Measurements from ENCODE around the gene GRAMD4. TPM values are rescaled to one million over a fixed set of nuclear protein-coding genes. Genes with fewer than 3 reads are reported as not detected.

Gene GRAMD4
- polyA plus RNA-seq, 1 of the 3 experiments (the other 2 are of a cell fraction), result 15.5 TPM

GRCh38 chr22:46593211-46593681, 26.9 kb upstream of the GRAMD4 start (continued):
- no peak for TF ChIP-seq ZBTB33 (IDR thresholded peaks at IDR 0.05; ENCODE audit: borderline replicate concordance, low read depth)

DNA sequence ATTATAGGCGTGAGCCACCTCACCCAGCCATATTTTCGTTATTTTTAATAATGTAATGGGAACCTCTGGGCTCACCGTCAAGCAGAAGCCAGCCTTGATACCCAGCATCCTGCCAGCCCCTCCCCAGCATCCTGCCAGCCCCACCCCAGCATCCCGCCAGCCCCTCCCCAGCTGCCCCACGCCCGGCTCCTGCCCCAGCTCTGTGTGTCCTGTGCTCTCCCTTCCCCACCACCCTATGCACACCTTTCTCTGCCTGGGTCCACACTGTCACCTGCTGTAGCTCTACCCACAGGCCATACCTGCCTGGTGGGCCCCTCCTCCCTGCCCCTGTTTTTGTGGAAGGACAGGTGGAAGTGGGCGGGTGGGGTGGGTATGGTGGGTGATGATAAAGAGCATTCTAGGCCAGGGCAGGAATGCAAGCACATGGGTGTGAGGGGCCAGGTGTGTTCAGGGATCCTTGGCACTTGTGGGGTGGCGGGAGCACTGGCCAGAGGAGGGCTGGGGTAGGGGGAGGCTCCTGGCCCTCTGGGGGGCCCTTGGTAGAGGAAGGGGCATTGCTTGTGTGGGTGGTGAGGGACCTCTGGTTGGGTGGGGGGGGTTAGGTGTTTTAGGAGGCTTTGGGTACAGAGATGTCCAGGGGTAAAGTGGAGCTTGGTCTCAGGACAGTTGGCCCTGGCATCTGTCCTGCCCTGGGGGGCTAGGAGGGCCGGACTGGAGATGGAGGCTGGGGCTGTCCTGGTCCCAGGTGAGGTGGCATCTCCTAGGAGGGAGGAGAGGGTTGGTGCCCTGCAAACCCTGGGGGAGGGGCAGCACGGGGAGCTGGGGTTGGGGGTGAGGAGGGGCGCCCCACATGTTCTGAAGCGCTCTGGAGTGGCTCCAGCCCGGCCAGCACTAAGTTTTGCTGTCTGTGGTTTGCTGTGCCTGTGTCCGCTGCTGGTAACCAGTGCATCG, 25.9 kb upstream of the GRAMD4 start:
- no peaks in the 10 kb centered on the region for H3F3A ChIP-seq (replicated peaks; ENCODE audit: insufficient read depth)
- no peaks in the 10 kb centered on the region for H3K9me2 ChIP-seq
- H3K27ac ChIP-seq (ENCODE audit: low read depth in 2 of 2, low read length in 1 of 2), result no peak overlapping the region
- no peak overlapping the region for H3K9ac ChIP-seq
- no peak overlapping the region for H3K4me2 ChIP-seq
- no peak for DNase-seq
- no peaks in the 10 kb centered on the region for H3K36me3 ChIP-seq (replicated peaks in 1 of 2; ENCODE audit: control insufficient read depth in 1 of 2, insufficient read depth in 2 of 2, low read length in 1 of 2)
- H3K4me3 ChIP-seq (ENCODE audit: low read depth in 2 of 2, low read length in 1 of 2), result no peak overlapping the region
- no peaks in the 10 kb centered on the region for H3K79me2 ChIP-seq (ENCODE audit: insufficient read depth)
- POLR2A ChIA-PET, result interaction anchor here (0.6 kb wide), 1 partner anchor 54 kb away, joined by 3 read pairs; no protein-coding TSS in a partner anchor
- H3K9me3 ChIP-seq, result no peaks in the 10 kb centered on the region
- 91% methylated on average over 14 of the region's 15 CpGs for WGBS (ENCODE audit: low lambda C conversion rate)
- no peaks in the 10 kb centered on the region for H4K20me1 ChIP-seq (ENCODE audit: insufficient read depth)
- peaks cover 0 to 41% of the 10 kb centered on the region in 2 experiments; a peak in 1 of 4 replicates for H3K4me1 ChIP-seq (ENCODE audit: control insufficient read depth in 1 of 2, insufficient read depth in 2 of 2, low read depth in 1 of 2, low read length in 1 of 2)
- H2AFZ ChIP-seq (ENCODE audit: low read depth), result no peak overlapping the region
- H3K27me3 ChIP-seq (ENCODE audit: insufficient read depth), result no peaks in the 10 kb centered on the region
- TF ChIP-seq SMC3 (IDR thresholded peaks at IDR 0.05; ENCODE audit: low read depth, low read length) (no peak), MXI1 (IDR thresholded peaks at IDR 0.05; ENCODE audit: low read depth, low read length) (no peak), JUND (IDR thresholded peaks at IDR 0.05) (no peak), GABPA (IDR thresholded peaks at IDR 0.05; ENCODE audit: low read depth) (no peak), EP300 (IDR thresholded peaks at IDR 0.05; ENCODE audit: borderline replicate concordance in 1 of 2, low read depth in 1 of 2, low read length in 1 of 2) (no peak), RXRA (IDR thresholded peaks at IDR 0.05; ENCODE audit: borderline replicate concordance, low read depth) (no peak), FOSL2 (IDR thresholded peaks at IDR 0.05; ENCODE audit: borderline replicate concordance, low read depth) (no peak), ZBTB33 (IDR thresholded peaks at IDR 0.05; ENCODE audit: borderline replicate concordance, low read depth) (no peak), ELF1 (IDR thresholded peaks at IDR 0.05) (no peak), TAF1 (IDR thresholded peaks at IDR 0.05; ENCODE audit: borderline replicate concordance, low read depth, low read length) (no peak), EZH2phosphoT487 (IDR thresholded peaks at IDR 0.05; ENCODE audit: borderline replicate concordance, low read depth) (no peak), NFIC (IDR thresholded peaks at IDR 0.05; ENCODE audit: borderline replicate concordance) (no peak), RAD21 (IDR thresholded peaks at IDR 0.05; ENCODE audit: low read length) (no peak), RCOR1 (IDR thresholded peaks at IDR 0.05; ENCODE audit: low read length) (no peak)
- CTCF ChIA-PET, result interaction anchor here (1.0 to 2.3 kb wide), 3 partner anchors 14 to 31 kb away, joined by 3 to 5 read pairs (median 3); no protein-coding TSS in a partner anchor

Data from SK-N-SH (cell line).